MCF 10A (cell line): ENCODE measurements around the gene CLK1. TPM values are rescaled to one million over a fixed set of nuclear protein-coding genes. Genes with fewer than 3 reads are reported as not detected.

ENCODE experiments used
- BruUV-seq: library from RNA; stranded (reverse); fragments of 400-500 nt; replicated peaks from 2 replicates; lab custom pipeline; 2021; lab: Mats Ljungman, UMichigan
- CTCF ChIA-PET: fragments of 300-600 bp; sonication (Branson Sonifier 250); formaldehyde crosslinking; extraction: SDS; loops from one replicate; lab custom pipeline; 2021; ENCODE audit warnings: antibody characterized with exemption, inconsistent platforms; lab: Yijun Ruan, JAX
- POLR2A ChIA-PET: fragments of 300-600, 350-650 bp; sonication (Branson Sonifier 250); formaldehyde crosslinking; extraction: SDS; loops from one replicate; lab custom pipeline; 2020; ENCODE audit warnings: antibody characterized with exemption, inconsistent platforms; lab: Yijun Ruan, JAX
- DNase-seq: peaks from one replicate; pipeline ENCODE4 v3.0.0-alpha.2; 2018; ENCODE audit not compliant: unreplicated experiment
- H3K27ac Mint-ChIP-seq: one replicate; pipeline ENCODE4 v1.8.0; 2022; ENCODE audit warnings: mild to moderate bottlenecking, low read depth, mixed read lengths; ENCODE audit not compliant: unreplicated experiment
- H3K27me3 Mint-ChIP-seq: one replicate; pipeline ENCODE4 v1.8.0; 2022; ENCODE audit warnings: mixed read lengths; ENCODE audit not compliant: insufficient read depth, unreplicated experiment
- H3K36me3 Mint-ChIP-seq: one replicate; pipeline ENCODE4 v1.8.0; 2022; ENCODE audit warnings: mild to moderate bottlenecking, moderate library complexity, mixed read lengths; ENCODE audit not compliant: insufficient read depth, unreplicated experiment
- H3K4me1 Mint-ChIP-seq: one replicate; pipeline ENCODE4 v1.8.0; 2022; ENCODE audit warnings: mixed read lengths; ENCODE audit not compliant: insufficient read depth, unreplicated experiment
- H3K4me3 Mint-ChIP-seq: one replicate; pipeline ENCODE4 v1.8.0; 2022; ENCODE audit warnings: mild to moderate bottlenecking, moderate library complexity, mixed read lengths; ENCODE audit not compliant: unreplicated experiment
- H3K9me3 Mint-ChIP-seq: one replicate; pipeline ENCODE4 v1.8.0; 2022; ENCODE audit warnings: mixed read lengths; ENCODE audit not compliant: unreplicated experiment
- intact Hi-C: fragments of 100-400 bp; cut with micrococcal nuclease; formaldehyde crosslinking; loops from 2 replicates; pipeline ENCODE4 v1.14.1; 2022
- total RNA-seq: library from RNA; stranded (reverse); gene quantifications from 2 replicates; pipeline ENCODE4 v1.2.3, GENCODE V29; 2022
- TF ChIP-seq, protein P1 (sequence below): fragments of 200-600 bp; IDR thresholded peaks from one replicate; pipeline ENCODE4 v1.8.0; 2022; ENCODE audit warnings: antibody characterized with exemption, mild to moderate bottlenecking; ENCODE audit not compliant: unreplicated experiment

The CLK1 gene
- total RNA-seq, 1 experiment from 2014 or later = 102 TPM

DNA sequence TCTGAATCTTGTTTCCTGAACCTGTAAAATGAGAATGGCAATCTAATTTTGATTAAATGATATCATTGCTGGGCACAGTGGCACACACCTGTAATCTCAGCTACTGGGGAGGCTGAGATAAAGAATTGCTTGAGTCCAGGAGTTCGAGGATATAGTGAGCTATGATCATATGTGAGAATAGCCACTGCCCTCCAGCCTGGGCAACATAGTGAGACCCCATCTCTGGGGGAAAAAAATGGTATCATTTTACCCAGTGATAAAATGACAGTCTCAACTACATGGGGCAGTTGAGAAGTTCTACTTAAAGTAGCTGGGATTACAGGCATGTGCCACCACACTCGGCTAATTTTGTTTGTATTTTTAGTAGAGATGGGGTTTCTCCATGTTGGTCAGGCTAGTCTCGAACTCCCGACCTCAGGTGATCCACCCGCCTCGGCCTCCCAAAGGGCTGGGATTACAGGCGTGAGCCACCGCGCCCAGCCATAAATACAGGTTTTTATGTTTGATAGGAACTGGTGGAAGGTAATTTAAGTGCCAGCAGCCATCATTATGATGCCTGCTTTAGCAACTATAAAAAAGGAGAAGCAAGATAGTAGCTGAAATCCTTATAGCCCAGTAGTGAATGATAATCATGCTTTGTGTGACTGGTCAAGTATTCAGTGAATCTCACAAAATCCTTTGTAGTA is 35.7 kb downstream of the CLK1 start:
- no peaks in the 10 kb centered on the region for H3K9me3 Mint-ChIP-seq
- no peak overlapping the region for H3K27ac Mint-ChIP-seq
- CTCF ChIA-PET = interaction anchor here (0.8 to 1.5 kb wide), 5 partner anchors 10 to 115 kb away, joined by 3 to 7 read pairs (median 4); no protein-coding TSS in a partner anchor
- no peak for DNase-seq
- POLR2A ChIA-PET = interaction anchor here (1.4 to 2.2 kb wide), 3 partner anchors 13 to 25 kb away, joined by 3 to 8 read pairs (median 3); no protein-coding TSS in a partner anchor
- H3K27me3 Mint-ChIP-seq = no peaks in the 10 kb centered on the region
- no peaks in the 10 kb centered on the region for H3K4me1 Mint-ChIP-seq
- H3K36me3 Mint-ChIP-seq = peaks cover 16% of the 10 kb centered on the region
- BruUV-seq = no TSS peak
- intact Hi-C loops = no loop called here
- TF ChIP-seq, protein P1, sequence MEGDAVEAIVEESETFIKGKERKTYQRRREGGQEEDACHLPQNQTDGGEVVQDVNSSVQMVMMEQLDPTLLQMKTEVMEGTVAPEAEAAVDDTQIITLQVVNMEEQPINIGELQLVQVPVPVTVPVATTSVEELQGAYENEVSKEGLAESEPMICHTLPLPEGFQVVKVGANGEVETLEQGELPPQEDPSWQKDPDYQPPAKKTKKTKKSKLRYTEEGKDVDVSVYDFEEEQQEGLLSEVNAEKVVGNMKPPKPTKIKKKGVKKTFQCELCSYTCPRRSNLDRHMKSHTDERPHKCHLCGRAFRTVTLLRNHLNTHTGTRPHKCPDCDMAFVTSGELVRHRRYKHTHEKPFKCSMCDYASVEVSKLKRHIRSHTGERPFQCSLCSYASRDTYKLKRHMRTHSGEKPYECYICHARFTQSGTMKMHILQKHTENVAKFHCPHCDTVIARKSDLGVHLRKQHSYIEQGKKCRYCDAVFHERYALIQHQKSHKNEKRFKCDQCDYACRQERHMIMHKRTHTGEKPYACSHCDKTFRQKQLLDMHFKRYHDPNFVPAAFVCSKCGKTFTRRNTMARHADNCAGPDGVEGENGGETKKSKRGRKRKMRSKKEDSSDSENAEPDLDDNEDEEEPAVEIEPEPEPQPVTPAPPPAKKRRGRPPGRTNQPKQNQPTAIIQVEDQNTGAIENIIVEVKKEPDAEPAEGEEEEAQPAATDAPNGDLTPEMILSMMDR = no peak
- H3K4me3 Mint-ChIP-seq = no peak overlapping the region

DNA sequence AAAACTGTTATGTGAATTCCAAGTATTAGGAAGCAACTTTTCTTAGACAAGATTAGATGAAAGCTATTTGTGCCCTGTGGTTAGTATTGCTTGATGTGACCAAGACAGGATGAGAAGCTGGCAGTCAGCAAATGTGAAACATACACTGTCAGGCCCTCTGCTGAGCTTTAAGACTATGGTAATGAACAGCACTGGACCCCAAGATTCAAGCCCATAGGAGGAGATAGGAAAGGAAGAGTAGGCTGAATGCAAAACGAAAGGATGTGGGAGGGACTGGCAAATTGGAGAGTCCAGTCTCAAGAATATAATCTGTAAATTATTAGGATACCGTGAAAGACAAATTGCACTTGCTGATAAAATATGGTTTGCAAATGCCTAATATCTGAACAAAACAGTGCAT is 36.4 kb downstream of the CLK1 start:
- Mint-ChIP-seq H3K36me3 (peaks cover 17% of the 10 kb centered on the region), H3K9me3 (no peaks in the 10 kb centered on the region), H3K4me1 (no peaks in the 10 kb centered on the region), H3K27me3 (no peaks in the 10 kb centered on the region), H3K4me3 (no peak overlapping the region), H3K27ac (no peak overlapping the region)
- CTCF ChIA-PET = interaction anchor here (1.1 to 1.5 kb wide), 5 partner anchors 9 to 115 kb away, joined by 3 to 7 read pairs (median 5); no protein-coding TSS in a partner anchor
- POLR2A ChIA-PET = interaction anchor here (1.6 to 2.2 kb wide), 2 partner anchors 12 to 25 kb away, joined by 3 to 8 read pairs; no protein-coding TSS in a partner anchor
- BruUV-seq = no TSS peak
- TF ChIP-seq, protein P1 = no peak
- intact Hi-C loops = no loop called here
- DNase-seq = no peak

GRCh38 chr2:200821686-200822245 is 42.7 kb downstream of the CLK1 start:
- peaks cover 59% of the 10 kb centered on the region for H3K36me3 Mint-ChIP-seq
- TF ChIP-seq, protein P1 = no peak
- CTCF ChIA-PET = interaction anchor here (0.6 to 1.3 kb wide), 4 partner anchors 14 to 269 kb away, joined by 3 to 6 read pairs (median 4); no protein-coding TSS in a partner anchor

More at GRCh38 chr2:200821686-200822245, 42.7 kb downstream of the CLK1 start:
- intact Hi-C loops = no loop called here
- DNase-seq = no peak
- POLR2A ChIA-PET = interaction anchor here (1.0 to 1.1 kb wide), 2 partner anchors 42 to 68 kb away, joined by 3 read pairs; partner anchors contain the start of genes CLK1, NIF3L1 and PPIL3
- no TSS peak for BruUV-seq
- H3K9me3 Mint-ChIP-seq = no peaks in the 10 kb centered on the region
- no peaks in the 10 kb centered on the region for H3K4me1 Mint-ChIP-seq
- H3K27ac Mint-ChIP-seq = no peak overlapping the region
- H3K4me3 Mint-ChIP-seq = no peak overlapping the region
- H3K27me3 Mint-ChIP-seq = no peaks in the 10 kb centered on the region
